Inflammatory macrophage treated with lipopolysaccharide for 1 hour (primary cell): ENCODE data around the gene IFRD2.
A peak's percentile ranks its signal among the peaks of the same experiment; 100 is the strongest.
"Not testable (repeated sequence)": the region's sequence is repeated elsewhere in the genome, so short reads cannot be mapped to it uniquely, and the experiment has no call there.

Source experiments
- DNase-seq, 2 donors: peaks; one replicate each; pipeline ENCODE4 v3.0.0-alpha.2; 2020 to 2022

The IFRD2 gene

DNA sequence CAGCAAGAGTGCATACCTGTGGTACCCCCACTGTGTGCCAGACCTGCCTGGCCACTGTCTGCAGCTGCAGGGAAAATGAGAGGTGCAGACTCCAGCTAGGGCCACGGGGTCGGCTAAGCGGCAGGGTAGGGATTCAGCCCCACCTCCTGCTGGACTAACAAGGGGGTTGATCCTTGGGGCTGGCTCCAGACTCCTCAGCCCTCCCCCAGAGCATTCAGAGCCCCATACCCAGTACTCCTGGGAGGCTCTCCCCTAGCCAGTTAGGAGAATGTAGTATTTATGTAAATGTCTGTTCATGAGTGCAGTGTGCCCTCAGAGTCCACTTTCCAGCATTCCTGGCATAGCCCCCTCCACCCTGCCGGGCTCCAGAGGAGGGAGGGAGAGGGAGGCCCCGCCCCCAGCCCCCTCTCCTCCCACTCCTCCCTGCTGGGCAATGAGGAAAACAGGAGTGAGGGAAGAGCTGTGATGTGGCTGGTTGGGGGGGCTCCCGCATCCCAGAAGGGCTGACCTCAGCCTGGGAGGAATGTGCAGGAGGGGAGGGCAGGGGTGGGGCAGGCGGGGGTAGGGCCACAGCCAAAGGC lies 27.8 kb downstream of the IFRD2 start:
- no peak for DNase-seq

DNA sequence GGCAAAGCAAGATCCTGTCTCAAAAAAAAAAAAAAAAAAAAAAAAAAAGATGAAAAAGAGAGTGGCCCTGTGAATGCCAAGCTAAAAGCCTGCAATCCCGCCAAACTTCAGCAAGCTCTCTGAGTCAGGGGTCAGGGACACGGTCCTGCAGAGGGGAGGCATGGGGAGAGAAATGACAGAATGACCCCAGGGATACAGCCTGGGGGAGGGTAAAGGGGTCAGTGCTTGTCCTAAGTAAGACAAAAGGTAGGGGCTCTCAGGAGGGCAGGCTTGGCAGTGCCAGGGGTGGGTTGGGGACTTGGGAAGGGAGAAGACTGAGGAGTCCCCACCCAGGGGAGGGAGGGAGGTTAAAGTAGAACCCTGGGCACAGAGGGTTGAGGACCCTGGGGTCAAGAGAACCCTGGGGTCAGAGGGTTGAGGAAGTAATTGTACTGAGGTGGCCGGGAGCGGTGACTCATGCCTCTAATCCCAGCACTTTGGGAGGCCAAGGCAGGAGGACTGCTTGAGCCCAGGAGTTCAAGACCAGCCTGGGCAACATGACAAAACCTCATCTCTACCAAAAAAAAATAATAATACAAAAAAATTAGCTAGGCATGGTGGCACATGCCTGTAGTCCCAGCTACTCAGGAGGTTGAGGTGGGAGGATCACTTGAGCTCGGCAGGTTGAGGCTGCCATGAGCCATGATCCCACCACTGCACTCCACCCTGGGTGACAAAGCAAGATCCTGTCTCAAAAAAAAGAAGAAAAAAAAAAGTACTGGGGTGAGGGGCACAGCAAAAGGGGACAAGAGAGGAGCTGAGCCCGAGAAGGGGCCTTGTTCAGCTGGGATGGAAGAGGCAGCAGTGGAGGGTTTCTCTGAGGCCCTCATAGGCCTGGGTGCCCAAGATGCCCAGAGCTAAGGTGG lies 28.5 kb downstream of the IFRD2 start:
- no peak for DNase-seq

DNA sequence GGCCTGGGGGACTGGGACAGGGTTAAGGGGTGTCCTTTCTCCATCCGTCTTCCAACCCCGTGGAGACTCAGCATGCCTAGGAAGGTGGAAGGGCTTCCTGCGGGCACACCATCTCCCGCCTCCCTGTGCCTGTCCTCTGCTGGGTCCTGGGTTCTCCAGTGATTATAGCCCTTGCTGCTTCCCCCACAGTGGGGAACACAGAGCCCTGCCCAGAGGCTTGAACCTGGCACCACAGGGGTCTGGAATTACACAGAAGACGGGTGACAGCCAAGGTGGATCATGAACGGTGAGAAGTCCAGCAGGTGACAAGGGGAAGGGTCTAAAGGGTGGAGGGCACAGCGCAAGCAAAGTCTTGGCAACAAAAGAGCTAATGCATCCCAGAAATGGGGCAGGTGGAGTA lies 29.5 kb downstream of the IFRD2 start:
- DNase-seq, result no peak

DNA sequence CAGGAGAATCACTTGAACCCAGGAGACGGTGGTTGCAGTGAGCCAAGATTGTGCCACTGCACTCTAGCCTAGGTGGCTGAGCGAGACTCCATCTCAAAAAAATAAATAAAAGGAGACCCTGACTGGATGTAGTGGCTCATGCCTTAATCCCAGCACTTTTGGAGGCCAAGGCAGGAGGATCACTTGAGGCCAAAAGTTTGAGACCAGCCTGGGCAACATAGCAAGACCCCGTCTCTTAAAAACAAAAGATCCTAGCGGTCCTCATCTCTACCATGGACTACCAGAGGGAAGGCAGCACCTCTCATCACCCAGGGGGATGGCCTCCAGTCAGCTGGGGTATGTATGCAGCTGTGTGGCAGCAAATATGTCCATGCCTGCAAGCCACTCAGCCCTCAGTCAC lies 30.0 kb downstream of the IFRD2 start:
- not testable (repeated sequence) for DNase-seq

DNA sequence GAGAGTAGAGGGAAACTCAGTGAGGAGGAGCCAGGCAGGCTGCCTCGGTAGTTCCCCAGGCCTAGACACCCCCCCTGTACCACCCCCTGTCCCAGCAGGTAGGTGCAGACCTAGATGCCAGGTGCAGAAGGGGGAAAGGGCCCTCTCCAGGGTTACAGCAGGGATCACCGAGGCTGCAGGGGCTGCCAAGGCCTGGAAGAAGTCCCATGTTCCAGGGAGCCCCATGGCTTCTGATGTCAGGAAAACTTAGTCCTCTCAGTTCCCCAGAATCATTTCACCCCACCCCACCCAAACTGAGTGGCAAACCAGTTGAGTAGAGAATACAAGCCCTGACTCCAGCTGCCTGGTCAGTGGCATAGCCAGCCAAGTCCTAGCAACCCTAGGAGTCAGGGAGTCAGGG lies 30.7 kb downstream of the IFRD2 start:
- no peak for DNase-seq

DNA sequence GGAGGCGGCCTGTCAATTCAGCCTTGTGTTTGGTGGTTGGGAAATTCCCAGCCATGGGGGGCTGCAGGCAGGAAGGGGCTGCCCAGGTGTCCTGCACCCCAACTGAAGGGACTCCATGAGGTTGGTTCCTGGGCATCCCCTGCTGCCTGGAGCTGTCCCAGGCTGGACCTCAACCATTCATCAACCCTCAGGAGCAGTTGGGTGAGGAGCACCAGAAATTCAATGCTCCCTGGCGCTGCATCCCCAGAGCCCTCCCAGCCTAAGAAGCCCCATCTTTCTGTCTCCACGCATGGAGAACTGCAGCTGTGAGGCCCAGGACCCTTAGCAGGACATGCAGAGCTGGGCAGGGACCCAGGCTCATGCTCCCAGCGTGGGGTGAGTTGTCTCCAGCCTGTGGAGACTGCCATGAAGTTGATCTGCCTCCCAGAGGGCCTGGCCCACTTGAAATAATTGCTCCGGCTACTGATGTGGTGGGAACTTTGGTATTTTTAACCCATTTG lies 31.2 kb downstream of the IFRD2 start:
- DNase-seq, result no peak

DNA sequence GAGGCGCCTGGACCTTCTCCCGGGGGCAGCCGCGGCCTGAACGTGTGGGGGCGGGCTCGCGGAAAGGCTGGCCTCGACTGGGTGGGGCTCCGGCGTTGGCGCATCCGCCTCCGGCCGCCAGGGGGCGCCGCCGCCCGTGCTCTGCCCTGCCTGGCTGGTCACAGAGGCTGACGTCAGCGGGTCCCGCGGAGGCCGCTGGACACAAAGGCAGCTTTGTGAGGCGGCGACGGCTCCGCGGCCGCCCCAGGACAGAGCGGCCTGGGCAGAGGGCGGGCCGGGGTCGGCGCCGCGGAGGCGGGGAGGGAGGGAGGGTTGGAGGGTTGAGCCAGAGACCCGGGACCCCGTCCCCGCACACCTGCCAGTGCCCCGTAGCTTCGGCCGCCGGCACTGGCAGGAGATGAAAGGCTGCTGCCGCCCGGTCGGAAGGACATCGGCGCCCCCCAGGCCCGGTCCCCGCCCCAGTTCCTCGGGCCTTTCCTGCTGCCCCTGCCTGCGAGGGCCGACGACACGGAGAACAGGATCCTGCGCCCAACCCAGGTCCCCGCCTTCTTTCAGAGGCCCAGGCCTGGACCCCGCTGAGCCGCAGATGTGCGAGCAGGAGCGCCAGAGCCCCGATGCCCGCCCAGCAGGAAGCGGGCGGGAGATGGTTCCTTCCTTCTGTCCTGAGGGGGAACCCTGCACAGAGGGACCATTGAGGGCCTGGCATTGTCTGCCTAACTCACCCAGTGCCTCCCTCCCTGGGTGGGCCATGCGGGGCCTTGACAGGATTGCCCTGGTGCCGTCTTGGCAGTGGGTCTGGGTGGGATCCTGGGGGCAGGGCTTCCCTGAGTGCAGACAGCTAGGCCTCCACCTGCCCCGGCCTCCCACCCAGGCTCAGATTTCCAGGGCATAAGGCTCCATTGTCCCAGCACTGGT lies 31.9 kb downstream of the IFRD2 start:
- peak; percentile 82 to 94 for DNase-seq

DNA sequence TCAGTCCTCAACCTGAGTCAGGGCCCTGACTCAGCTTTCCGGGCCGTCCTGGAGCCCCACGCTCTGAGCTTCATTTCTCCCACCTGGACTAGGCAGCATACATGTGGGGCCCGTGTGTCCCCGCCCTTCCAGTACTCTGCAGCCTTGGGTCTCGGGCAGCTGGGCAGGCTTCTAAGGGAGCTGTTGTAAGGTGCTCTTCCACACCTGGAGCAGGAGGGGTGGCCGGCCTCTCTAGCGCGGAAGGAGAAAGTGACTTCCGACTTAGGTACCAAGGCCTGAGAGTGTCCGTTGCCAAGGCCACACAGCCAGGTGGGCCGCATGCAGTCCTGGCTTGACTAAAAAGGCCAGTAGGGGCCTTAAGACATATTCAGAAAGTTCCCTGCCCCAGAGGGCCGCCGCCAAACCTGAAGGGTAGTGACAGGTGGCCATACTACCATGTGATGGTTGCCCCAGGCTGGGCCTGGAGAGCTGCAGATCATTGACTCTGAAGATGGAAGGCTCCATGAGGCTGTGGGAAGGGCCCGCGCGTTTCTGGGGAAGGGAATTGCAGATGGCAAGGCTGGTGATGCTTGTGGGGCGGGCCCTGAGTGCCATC lies 32.7 kb downstream of the IFRD2 start:
- no peak for DNase-seq

DNA sequence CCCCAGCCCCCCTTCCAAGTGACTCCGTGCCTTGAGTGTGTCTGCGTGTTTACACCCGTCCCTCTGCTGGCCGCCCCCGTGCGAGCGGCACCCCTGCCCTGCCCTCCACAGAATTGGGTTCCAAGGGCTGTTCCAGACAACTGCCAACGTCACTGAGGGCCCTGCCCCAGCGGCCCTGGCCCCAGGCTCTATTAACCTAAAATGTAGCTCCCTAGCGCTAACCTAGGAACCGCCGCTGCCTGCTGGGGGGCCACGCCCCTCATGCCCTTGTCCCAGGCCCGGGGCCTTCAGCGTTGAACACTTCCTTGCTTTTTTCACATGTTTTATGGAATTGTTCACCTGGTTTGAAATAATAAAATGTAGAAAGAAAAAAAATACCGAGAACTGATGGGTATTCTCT lies 33.2 kb downstream of the IFRD2 start:
- DNase-seq, result no peak

DNA sequence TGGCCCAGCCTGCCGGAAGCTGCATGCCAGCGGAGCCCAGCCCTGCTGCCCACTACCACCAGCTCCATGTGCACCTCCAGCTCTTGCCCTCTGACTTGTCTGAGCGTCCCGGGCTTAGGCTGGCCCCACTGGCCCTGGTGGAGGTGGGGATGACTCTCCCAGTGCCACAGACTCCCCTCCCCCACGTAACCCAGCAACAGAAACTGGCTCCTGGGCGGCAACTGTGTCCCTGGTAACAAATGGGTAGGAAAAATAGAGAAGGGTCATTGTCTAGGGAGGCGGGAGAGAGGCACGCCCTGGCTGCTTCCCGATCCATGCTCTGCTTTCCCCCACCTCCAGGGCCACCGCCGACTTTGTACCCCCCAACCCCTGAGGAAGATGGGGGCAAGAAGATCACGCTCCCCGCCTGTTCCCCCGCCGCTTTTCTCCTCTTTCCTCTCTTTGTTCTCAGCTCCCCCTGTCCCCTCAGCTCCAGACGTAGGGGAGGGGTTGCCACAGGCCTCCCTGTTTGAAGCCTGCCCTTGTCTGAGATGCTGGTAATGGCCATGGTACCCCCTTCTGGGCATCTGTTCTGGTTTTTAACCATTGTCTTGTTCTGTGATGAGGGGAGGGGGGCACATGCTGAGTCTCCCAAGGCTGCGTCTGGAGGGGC lies 34.1 kb downstream of the IFRD2 start:
- no peak for DNase-seq

DNA sequence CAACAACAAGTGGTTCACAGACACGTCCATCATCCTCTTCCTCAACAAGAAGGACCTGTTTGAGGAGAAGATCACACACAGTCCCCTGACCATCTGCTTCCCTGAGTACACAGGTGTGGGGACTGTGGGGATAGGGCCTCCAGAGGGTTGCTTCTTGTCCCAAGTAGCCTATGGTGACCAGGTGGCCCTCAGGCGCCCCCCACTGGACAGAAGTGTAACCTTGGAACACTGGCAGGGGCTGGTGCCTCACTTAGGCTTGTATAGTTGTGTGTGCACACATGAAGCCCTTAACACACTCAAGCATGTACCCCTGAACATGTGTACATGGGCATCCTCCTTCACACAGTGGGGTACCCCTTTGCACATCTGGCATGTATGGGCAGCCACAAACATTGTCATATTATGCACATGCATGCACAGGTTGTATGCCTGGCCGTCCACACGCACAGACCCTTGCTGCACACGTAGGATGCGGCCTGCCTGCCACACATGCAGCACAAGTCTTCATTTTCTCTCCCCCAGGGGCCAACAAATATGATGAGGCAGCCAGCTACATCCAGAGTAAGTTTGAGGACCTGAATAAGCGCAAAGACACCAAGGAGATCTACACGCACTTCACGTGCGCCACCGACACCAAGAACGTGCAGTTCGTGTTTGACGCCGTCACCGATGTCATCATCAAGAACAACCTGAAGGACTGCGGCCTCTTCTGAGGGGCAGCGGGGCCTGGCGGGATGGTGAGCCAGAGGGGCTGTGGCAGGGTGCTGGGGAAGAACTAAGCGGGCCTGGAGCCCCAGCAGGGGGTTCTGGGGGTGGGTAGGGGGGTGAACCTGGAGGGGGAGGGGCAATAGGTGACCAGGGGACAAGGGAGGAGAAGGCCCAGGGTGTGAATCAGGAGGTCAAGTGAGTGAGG lies 35.0 kb downstream of the IFRD2 start:
- DNase-seq, result peak in 1 of 2 donors; percentile 54

DNA sequence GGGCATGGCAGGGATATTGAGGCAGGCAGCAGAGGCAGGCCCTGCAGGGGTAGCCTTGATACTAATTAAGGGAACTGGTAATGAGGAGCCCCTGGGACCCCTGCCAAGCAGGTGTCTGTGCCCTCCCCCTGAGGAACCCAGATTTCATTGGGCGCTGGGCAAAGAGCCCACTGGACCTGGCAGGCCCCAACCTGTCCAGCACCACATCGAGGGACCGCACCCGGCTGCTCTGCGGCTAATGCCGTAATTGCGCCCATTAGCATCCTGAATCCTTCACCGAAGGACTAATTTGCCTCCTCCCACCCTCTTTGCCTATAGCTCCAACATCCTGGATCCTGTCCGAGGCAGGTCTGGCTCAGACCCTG lies 37.0 kb downstream of the IFRD2 start:
- DNase-seq, result no peak

DNA sequence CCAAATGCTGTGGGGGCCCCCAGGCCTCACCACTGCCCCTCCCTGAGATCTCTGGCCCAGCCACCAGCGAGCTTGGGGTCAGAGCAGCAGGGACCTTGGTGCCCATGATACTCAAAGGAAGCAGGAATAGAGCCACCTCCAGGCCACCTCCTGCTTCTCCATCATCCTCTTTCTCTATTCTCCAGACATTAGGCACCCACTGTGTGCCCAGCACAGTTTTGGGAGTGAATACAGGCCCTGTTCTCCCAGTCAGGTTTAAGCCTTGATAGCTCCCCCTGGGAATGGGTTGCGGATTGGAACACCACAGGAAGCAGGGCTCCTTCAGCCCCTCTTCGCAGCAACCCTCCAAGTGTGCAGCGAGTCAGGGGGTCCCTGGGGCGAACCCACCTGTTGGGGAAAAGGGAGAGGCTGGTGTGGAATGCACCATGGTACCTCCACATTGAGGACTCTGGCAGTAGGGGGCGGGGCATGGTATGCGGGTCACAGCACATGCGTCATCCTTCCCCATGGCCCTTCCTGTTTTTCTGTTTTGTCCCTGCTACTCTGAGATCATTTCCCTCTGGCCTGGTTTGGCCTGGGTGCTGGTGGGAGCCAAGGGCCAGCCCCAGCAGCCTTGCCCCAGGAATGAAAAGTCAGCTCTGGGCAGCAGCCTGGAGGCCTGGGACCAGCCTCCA lies 37.5 kb downstream of the IFRD2 start:
- peak; percentile 86 to 88 for DNase-seq

DNA sequence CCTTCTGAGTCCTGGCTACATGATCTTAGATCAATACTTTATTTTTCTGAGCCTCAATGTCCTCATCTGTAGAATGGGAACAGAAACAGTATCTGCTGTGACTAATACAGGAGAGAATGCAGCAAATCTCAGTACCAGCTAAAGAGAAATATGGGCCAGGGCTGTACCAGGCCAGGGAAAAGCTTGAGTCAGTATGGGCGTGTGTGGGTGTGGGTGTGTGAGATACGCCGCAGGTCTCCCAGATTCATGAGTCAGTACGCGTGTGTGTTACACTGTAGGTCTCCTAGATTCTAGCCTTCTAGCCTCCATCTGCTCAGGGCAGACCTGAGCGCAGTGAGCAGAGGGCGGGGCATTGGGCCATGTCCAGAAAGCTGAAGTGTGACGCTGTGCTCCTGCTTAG lies 41.0 kb downstream of the IFRD2 start:
- peak; percentile 39 to 65 for DNase-seq

DNA sequence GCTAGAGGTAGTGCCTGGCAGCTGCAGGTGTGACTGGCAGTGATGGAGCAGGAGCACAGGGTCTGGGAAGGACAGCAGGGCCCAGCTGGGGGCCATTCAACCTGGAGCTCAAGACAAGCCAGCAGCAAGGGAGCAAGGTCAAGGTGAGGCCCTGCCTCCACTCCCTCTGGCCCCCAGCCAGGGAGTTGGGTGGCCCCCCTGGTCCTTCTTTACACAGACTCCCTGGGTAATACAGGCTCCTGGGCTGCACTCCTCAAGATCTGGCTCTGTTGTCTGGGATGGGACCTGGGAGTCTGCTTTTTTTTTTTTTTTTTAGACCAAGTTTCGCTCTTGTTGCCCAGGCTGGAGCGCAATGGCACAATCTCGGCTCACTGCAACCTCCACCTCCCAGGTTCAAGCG lies 41.7 kb downstream of the IFRD2 start:
- no peak for DNase-seq

DNA sequence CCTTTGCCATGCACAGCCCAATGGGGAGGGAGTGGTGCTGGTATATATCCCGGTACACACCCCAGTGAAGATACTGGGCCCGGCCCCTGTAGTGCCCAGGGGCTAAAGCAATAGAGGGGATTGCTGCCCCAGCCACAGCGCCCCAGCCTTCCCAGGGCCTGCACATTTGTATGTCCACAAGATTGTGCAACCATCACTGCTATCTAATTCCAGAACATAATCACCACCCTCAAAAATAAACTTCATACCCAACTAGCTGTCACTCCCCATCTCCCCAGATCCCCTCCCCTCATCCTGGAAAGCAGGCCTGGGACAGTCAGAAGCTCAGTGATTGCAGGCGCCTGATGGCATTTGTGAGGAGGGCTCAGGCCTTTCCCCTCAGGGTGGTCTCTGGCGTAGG lies 42.8 kb downstream of the IFRD2 start:
- no peak for DNase-seq

DNA sequence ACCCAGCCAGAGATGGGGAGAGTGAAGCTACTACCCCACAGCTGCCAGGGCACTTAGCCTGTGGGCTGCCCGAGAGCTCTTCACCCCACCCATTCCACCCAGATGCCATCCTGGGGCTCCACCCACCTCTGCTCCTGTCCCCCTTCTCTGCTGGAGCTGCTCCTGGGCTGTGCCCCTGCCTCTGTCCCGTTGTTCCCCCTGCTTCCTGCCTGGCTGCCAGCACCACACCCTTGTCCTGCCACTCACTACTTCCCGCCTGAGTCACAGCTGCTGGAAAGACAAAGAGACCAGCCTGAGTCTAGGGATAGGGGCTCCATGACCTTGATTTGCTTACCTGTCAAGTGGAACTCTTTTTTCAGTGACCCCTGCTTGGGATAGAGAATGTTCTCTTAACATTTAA lies 43.8 kb downstream of the IFRD2 start:
- peak in 1 of 2 donors; percentile 18 for DNase-seq

DNA sequence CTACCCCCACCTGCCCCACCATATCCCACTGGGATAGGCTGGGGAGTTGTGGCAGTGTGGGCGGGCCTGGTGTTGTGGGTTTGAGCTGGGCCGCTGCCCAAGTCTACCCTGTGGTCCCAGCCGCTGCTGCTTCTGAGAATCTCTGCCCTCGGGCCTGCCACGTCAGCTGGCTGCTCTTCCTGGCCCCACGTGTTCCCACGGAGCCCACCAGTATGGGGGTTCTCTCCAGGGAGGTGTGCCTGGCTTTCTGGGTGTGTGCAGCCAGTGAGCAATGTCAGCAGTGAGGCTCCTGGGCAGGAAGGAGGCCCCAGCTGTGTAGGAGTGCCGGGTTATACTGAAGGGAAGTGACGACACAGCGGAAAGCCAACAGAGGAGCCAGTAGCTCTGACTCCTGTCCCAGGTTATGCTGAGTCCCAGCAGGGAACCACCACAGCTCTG lies 45.7 kb downstream of the IFRD2 start:
- peak; percentile 86 to 90 for DNase-seq

DNA sequence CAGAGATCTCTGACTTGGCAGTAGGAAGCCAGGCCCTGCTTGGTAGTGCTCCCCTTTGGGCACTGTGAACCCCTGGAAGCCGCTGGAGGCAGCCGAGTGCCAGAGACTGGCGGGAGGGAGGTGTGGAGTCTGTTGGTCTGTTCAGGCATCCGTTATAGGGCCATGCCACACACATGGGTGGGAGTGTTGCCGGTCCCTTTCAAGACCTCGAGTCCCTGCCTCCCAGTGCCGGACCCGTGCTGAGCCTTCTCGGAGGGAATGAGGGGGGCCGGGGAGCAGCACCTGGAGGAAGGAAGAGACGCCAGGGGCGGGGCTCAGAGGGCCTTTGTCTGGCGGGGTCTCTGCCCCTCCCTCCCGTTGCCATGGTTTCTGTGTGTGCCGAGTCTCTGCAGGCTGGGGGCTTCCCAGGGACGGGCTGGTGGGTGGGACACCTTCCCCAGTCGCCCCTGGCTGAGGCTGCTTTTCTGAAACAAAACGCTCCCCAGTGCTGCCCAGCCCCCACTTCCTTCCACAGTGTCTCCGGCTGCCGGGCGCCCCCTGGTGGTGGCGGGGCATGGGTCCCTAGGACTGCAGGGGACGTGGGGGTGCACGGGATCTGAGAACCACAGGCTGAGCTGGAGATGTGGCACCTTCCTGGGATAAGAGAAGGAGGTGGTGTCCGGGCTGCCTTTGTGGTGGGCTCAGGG lies 46.3 kb downstream of the IFRD2 start:
- DNase-seq, result peak; percentile 80 to 97

DNA sequence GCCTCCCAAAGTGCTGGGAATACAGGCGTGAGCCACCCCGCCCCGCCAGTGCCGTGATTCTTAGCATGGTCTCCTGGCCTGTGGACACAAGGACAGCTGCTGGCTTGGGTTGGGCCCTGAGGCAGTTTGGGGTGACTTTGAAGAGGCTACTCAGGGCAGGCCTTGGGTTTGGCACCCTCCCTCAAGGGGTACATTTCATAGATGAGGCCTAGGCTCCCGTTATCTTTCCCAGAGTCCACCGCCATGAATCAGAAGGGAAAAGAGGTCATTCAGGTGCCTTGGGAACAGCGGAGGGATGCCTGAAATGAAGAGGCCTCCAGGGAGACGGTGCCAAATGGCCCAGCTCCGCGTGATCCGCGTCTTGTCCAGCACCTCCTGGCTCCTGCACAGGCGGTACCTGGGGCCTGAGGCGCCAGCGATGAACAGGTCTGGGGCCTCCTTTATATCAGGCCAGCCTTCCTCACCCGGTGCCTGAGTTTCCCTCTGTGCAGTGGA lies 46.9 kb downstream of the IFRD2 start:
- no peak for DNase-seq
